Astrocyte (in vitro differentiated cells and primary cell): Measurements from ENCODE around the gene B3GALT6.

Experiments
- CTCF ChIP-seq: IDR thresholded peaks from 2 replicates; pipeline ENCODE4 v1.5.1; 2011; ENCODE audit warnings: low read depth, mild to moderate bottlenecking, inconsistent platforms, low read length, moderate library complexity; ENCODE audit not compliant: insufficient read depth
- EZH2 ChIP-seq: IDR thresholded peaks from 2 replicates; pipeline ENCODE4 v1.6.1; 2012; ENCODE audit warnings: mild to moderate bottlenecking, low read length, inconsistent platforms; ENCODE audit not compliant: insufficient read depth

GRCh38 chr1:1199141-1199960, 32.7 kb upstream of the B3GALT6 start:
- TF ChIP-seq CTCF (no peak), EZH2 (no peak)
